ENCODE data around the gene HAPLN3. TPM values are rescaled to one million over a fixed set of nuclear protein-coding genes. Genes with fewer than 3 reads are reported as not detected.

Gene HAPLN3
- total and polyA plus RNA-seq, 2 donors (not counting 1 experiment from before 2014, with no cell fraction given) = 7.5 to 16.3 TPM

DNA sequence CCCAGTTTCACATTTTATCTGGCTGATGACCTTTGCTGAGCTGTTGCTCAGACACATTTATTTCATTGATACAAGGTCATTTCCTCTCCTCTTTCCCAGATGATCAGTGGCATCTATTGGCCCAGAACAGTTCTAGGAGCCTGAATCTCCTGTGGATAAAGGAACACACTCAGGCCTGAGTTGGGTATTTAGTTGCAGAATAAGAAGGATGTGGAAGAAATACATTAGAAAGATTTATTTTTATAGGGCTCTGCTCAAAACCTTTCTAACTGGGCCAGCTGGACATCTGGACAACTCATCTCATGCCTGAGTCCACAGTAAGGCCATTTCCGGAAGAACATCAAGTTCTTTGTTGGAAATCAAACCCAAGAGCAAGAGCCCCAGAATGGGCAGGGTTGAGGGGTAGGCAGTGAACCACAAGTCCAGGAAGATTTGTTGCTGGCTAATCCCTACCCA lies 37.6 kb upstream of the HAPLN3 start:
- no peak overlapping the region for H3K4me2 ChIP-seq (replicated peaks; ENCODE audit: low read depth, low read length, poor library complexity, severe bottlenecking)
- no peak overlapping the region for H3K4me3 ChIP-seq (ENCODE audit: control extremely low read depth in 1 of 5, extremely low read depth in 1 of 5, insufficient read depth in 1 of 5, low read depth in 2 of 5, low read length in 4 of 5)
- H3K4me3 Mint-ChIP-seq = no peak overlapping the region
- H3K27ac Mint-ChIP-seq = no peak overlapping the region
- intact Hi-C loops (cut with micrococcal nuclease) = no loop called here
- no peak overlapping the region for H3K27ac ChIP-seq (ENCODE audit: low read length in 2 of 2)
- no peaks in the 10 kb centered on the region for H4K20me1 ChIP-seq (ENCODE audit: control insufficient read depth, insufficient read depth, low read length, poor library complexity, severe bottlenecking)
- no CpG with 5 or more reads among the region's 1 CpG for WGBS (ENCODE audit: insufficient coverage)
- H3K27me3 Mint-ChIP-seq = peaks cover 52% of the 10 kb centered on the region
- H3K9me3 ChIP-seq (ENCODE audit: control extremely low read depth in 1 of 3, control insufficient read depth in 2 of 3, insufficient read depth in 1 of 3, low read length in 2 of 3) = peaks cover 0 to 9% (median 7%) of the 10 kb centered on the region in 3 donors
- H3K4me1 Mint-ChIP-seq = no peaks in the 10 kb centered on the region
- ATAC-seq (ENCODE audit: low read depth) (no peak), DNase-seq (no peak)
- no peaks in the 10 kb centered on the region for H3K36me3 ChIP-seq (replicated peaks in 1 of 2; ENCODE audit: control extremely low read depth in 1 of 2, control insufficient read depth in 1 of 2, extremely low read depth in 1 of 2, insufficient read depth in 2 of 2, low read length in 1 of 2)
- ChIA-PET CTCF (no interaction called here), POLR2A (no interaction called here)
- peaks cover 2% of the 10 kb centered on the region for H3K9me3 Mint-ChIP-seq (ENCODE audit: insufficient read depth)
- H3K9ac ChIP-seq (ENCODE audit: low read length) = no peak overlapping the region
- peaks cover 0 to 13% (median 4%) of the 10 kb centered on the region in 4 experiments for H3K27me3 ChIP-seq (replicated peaks in 1 of 4; ENCODE audit: control extremely low read depth in 1 of 4, control insufficient read depth in 3 of 4, insufficient read depth in 4 of 4, low read length in 3 of 4)
- H2AFZ ChIP-seq (ENCODE audit: insufficient read depth, low read depth, low read length, poor library complexity, severe bottlenecking) = no peak overlapping the region
- TF ChIP-seq, protein P1, sequence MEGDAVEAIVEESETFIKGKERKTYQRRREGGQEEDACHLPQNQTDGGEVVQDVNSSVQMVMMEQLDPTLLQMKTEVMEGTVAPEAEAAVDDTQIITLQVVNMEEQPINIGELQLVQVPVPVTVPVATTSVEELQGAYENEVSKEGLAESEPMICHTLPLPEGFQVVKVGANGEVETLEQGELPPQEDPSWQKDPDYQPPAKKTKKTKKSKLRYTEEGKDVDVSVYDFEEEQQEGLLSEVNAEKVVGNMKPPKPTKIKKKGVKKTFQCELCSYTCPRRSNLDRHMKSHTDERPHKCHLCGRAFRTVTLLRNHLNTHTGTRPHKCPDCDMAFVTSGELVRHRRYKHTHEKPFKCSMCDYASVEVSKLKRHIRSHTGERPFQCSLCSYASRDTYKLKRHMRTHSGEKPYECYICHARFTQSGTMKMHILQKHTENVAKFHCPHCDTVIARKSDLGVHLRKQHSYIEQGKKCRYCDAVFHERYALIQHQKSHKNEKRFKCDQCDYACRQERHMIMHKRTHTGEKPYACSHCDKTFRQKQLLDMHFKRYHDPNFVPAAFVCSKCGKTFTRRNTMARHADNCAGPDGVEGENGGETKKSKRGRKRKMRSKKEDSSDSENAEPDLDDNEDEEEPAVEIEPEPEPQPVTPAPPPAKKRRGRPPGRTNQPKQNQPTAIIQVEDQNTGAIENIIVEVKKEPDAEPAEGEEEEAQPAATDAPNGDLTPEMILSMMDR (IDR thresholded peaks at IDR 0.05) = no peak
- no peak for TF ChIP-seq EZH2 (IDR thresholded peaks at IDR 0.05; ENCODE audit: borderline replicate concordance, insufficient read depth, low read depth, low read length, poor library complexity, severe bottlenecking)
- H3K4me1 ChIP-seq (ENCODE audit: control insufficient read depth in 2 of 2, insufficient read depth in 2 of 2, low read length in 2 of 2) = no peaks in the 10 kb centered on the region
- no peaks in the 10 kb centered on the region for H3K79me2 ChIP-seq (ENCODE audit: control insufficient read depth, insufficient read depth, low read length)

GRCh38 chr15:88932271-88932874 lies 37.0 kb upstream of the HAPLN3 start:
- Histone ChIP-seq H3K9me3 (ENCODE audit: control extremely low read depth in 1 of 3, control insufficient read depth in 2 of 3, insufficient read depth in 1 of 3, low read length in 2 of 3) (peaks cover 0 to 12% (median 7%) of the 10 kb centered on the region in 3 donors), H2AFZ (ENCODE audit: insufficient read depth, low read depth, low read length, poor library complexity, severe bottlenecking) (no peak overlapping the region), H3K4me1 (ENCODE audit: control insufficient read depth in 2 of 2, insufficient read depth in 2 of 2, low read length in 2 of 2) (no peaks in the 10 kb centered on the region), H3K9ac (ENCODE audit: low read length) (no peak overlapping the region), H3K27me3 (replicated peaks in 1 of 4; ENCODE audit: control extremely low read depth in 1 of 4, control insufficient read depth in 3 of 4, insufficient read depth in 4 of 4, low read length in 3 of 4) (peaks cover 0 to 13% (median 4%) of the 10 kb centered on the region in 4 experiments), H3K27ac (ENCODE audit: low read length in 2 of 2) (no peak overlapping the region), H3K79me2 (ENCODE audit: control insufficient read depth, insufficient read depth, low read length) (no peaks in the 10 kb centered on the region), H3K4me3 (ENCODE audit: control extremely low read depth in 1 of 5, extremely low read depth in 1 of 5, insufficient read depth in 1 of 5, low read depth in 2 of 5, low read length in 4 of 5) (no peak overlapping the region), H3K36me3 (replicated peaks in 1 of 2; ENCODE audit: control extremely low read depth in 1 of 2, control insufficient read depth in 1 of 2, extremely low read depth in 1 of 2, insufficient read depth in 2 of 2, low read length in 1 of 2) (no peaks in the 10 kb centered on the region), H4K20me1 (ENCODE audit: control insufficient read depth, insufficient read depth, low read length, poor library complexity, severe bottlenecking) (no peaks in the 10 kb centered on the region), H3K4me2 (replicated peaks; ENCODE audit: low read depth, low read length, poor library complexity, severe bottlenecking) (no peak overlapping the region)
- Mint-ChIP-seq H3K9me3 (ENCODE audit: insufficient read depth) (peaks cover 2% of the 10 kb centered on the region), H3K27me3 (peaks cover 52% of the 10 kb centered on the region), H3K4me3 (no peak overlapping the region), H3K4me1 (no peaks in the 10 kb centered on the region), H3K27ac (no peak overlapping the region)
- ATAC-seq (ENCODE audit: low read depth) = no peak
- POLR2A ChIA-PET = no interaction called here
- intact Hi-C loops (cut with micrococcal nuclease) = no loop called here
- CTCF ChIA-PET = no interaction called here
- no peak for DNase-seq
- no peak for TF ChIP-seq EZH2 (IDR thresholded peaks at IDR 0.05; ENCODE audit: borderline replicate concordance, insufficient read depth, low read depth, low read length, poor library complexity, severe bottlenecking)
- TF ChIP-seq, protein P1 (IDR thresholded peaks at IDR 0.05) = no peak
- WGBS (ENCODE audit: insufficient coverage) = 100% methylated on average over 2 of the region's 4 CpGs

Data from B cell (primary cell).